CD4-positive, alpha-beta T cell treated with Interleukin-15 for 1 hour (primary cell): ENCODE results near the gene BCAN.

Source experiments
- DNase-seq: peaks from one replicate; pipeline ENCODE4 v3.0.0-alpha.2; 2020

Gene BCAN

GRCh38 chr1:156662005-156662799, 20.3 kb downstream of the BCAN start:
- no peak for DNase-seq

GRCh38 chr1:156662800-156663055, 20.8 kb downstream of the BCAN start:
- no peak for DNase-seq

GRCh38 chr1:156663178-156663577, 21.3 kb downstream of the BCAN start:
- DNase-seq = no peak

- DNase-seq = no peak
Observed at GRCh38 chr1:156664046-156664766, 22.3 kb downstream of the BCAN start.

- peak; percentile 43 for DNase-seq
Observed at GRCh38 chr1:156664767-156665411, 23.0 kb downstream of the BCAN start.

GRCh38 chr1:156665539-156665938, 23.6 kb downstream of the BCAN start:
- DNase-seq = no peak

GRCh38 chr1:156666862-156667609, 25.1 kb downstream of the BCAN start:
- DNase-seq = no peak

GRCh38 chr1:156667610-156667967, 25.7 kb downstream of the BCAN start:
- DNase-seq = no peak

- DNase-seq = no peak
Observed at GRCh38 chr1:156667968-156668709, 26.2 kb downstream of the BCAN start.

- DNase-seq = no peak
Observed at GRCh38 chr1:156668801-156669637, 27.1 kb downstream of the BCAN start.

- no peak for DNase-seq
Observed at GRCh38 chr1:156669794-156670193, 27.9 kb downstream of the BCAN start.

GRCh38 chr1:156670359-156670758, 28.4 kb downstream of the BCAN start:
- no peak for DNase-seq

- no peak for DNase-seq
Observed at GRCh38 chr1:156670791-156671190, 28.9 kb downstream of the BCAN start.

- no peak for DNase-seq
Observed at GRCh38 chr1:156671804-156672203, 29.9 kb downstream of the BCAN start.

GRCh38 chr1:156673387-156674121, 31.6 kb downstream of the BCAN start:
- DNase-seq = no peak

- DNase-seq = no peak
Observed at GRCh38 chr1:156675210-156676113, 33.5 kb downstream of the BCAN start.

- DNase-seq = no peak
Observed at GRCh38 chr1:156676114-156676819, 34.4 kb downstream of the BCAN start.

GRCh38 chr1:156676820-156677615, 35.1 kb downstream of the BCAN start, which contains the start of gene NES:
TSS of gene NES (minus strand) at chr1:156677407. CDS start at chr1:156677264, 143 bp downstream.
- DNase-seq = no peak
